ENCODE measurements around the gene HOXB9.

Gene HOXB9

GRCh38 chr17:48596000-48596734 lies 30.0 kb downstream of the HOXB9 start:
- no peak for DNase-seq (ENCODE audit: low spot score)

- DNase-seq (ENCODE audit: low spot score): no peak
Measured at GRCh38 chr17:48595278-48595999, 30.7 kb downstream of the HOXB9 start.

- no peak for DNase-seq (ENCODE audit: low spot score)
Measured at GRCh38 chr17:48594538-48595277, 31.4 kb downstream of the HOXB9 start.

GRCh38 chr17:48593840-48594537 lies 32.2 kb downstream of the HOXB9 start:
- peak; percentile 80 for DNase-seq (ENCODE audit: low spot score)

- no peak for DNase-seq (ENCODE audit: low spot score)
Measured at GRCh38 chr17:48593126-48593829, 32.9 kb downstream of the HOXB9 start, which contains the start of gene HOXB5. TSS of gene HOXB5 (minus strand) at chr17:48593779. CDS start at chr17:48593682, 97 bp downstream.

- no peak for DNase-seq (ENCODE audit: low spot score)
Measured at GRCh38 chr17:48592577-48592976, 33.6 kb downstream of the HOXB9 start.

GRCh38 chr17:48592057-48592514 lies 34.1 kb downstream of the HOXB9 start:
- DNase-seq (ENCODE audit: low spot score): no peak

- no peak for DNase-seq (ENCODE audit: low spot score)
Measured at GRCh38 chr17:48591255-48592056, 34.7 kb downstream of the HOXB9 start.

GRCh38 chr17:48590607-48591161 lies 35.5 kb downstream of the HOXB9 start:
- DNase-seq (ENCODE audit: low spot score): no peak

- no peak for DNase-seq (ENCODE audit: low spot score)
Measured at GRCh38 chr17:48589831-48590606, 36.1 kb downstream of the HOXB9 start, which contains the start of gene HOXB3. TSS of gene HOXB3 (minus strand) at chr17:48590241. CDS start at chr17:48552474, 37,767 bp downstream.

GRCh38 chr17:48589060-48589830 lies 36.9 kb downstream of the HOXB9 start:
- no peak for DNase-seq (ENCODE audit: low spot score)

- DNase-seq (ENCODE audit: low spot score): no peak
Measured at GRCh38 chr17:48588528-48588927, 37.6 kb downstream of the HOXB9 start.

- DNase-seq (ENCODE audit: low spot score): no peak
Measured at GRCh38 chr17:48588074-48588415, 38.1 kb downstream of the HOXB9 start.

GRCh38 chr17:48587276-48588073 lies 38.7 kb downstream of the HOXB9 start:
- no peak for DNase-seq (ENCODE audit: low spot score)

GRCh38 chr17:48586355-48587258 lies 39.6 kb downstream of the HOXB9 start:
- no peak for DNase-seq (ENCODE audit: low spot score)

- DNase-seq (ENCODE audit: low spot score): no peak
Measured at GRCh38 chr17:48584223-48584741, 41.9 kb downstream of the HOXB9 start.
